WTC11 (cell line): ENCODE data around the gene SOWAHB. TPM values are rescaled to one million over a fixed set of nuclear protein-coding genes. Genes with fewer than 3 reads are reported as not detected.

Source experiments
- ATAC-seq: fragments of 200-7000 bp; cut with Tn5 transposase; 2 replicates; pipeline ENCODE4 v1.10.0; 2021; ENCODE audit warnings: mild to moderate bottlenecking, moderate library complexity
- CTCF ChIA-PET: fragments of 300-600 bp; sonication (Branson Sonifier 250); formaldehyde crosslinking; loops from one replicate; lab custom pipeline; 2021; ENCODE audit warnings: antibody characterized with exemption; lab: Charles Lee
- POLR2A ChIA-PET: fragments of 350-600 bp; sonication (Branson Sonifier 250); formaldehyde crosslinking; loops from one replicate; lab custom pipeline; 2021; ENCODE audit warnings: antibody characterized with exemption; lab: Charles Lee
- DNase-seq: peaks from one replicate; pipeline ENCODE4 v3.0.0; 2021; ENCODE audit warnings: low spot score
- H3K27ac Mint-ChIP-seq: 2 replicates; pipeline ENCODE4 v1.8.0; 2021; ENCODE audit warnings: mixed read lengths
- H3K27me3 Mint-ChIP-seq: 2 replicates; pipeline ENCODE4 v1.8.0; 2021; ENCODE audit warnings: low read depth, mild to moderate bottlenecking, moderate library complexity, mixed read lengths
- H3K36me3 Mint-ChIP-seq: 2 replicates; pipeline ENCODE4 v1.8.0; 2021; ENCODE audit warnings: mixed read lengths
- H3K4me1 Mint-ChIP-seq: 2 replicates; pipeline ENCODE4 v1.8.0; 2022; ENCODE audit warnings: mixed read lengths
- H3K4me3 Mint-ChIP-seq: 2 replicates; pipeline ENCODE4 v1.8.0; 2021; ENCODE audit warnings: mild to moderate bottlenecking, moderate library complexity, mixed read lengths
- H3K9me3 Mint-ChIP-seq: 2 replicates; pipeline ENCODE4 v1.8.0; 2021; ENCODE audit warnings: mixed read lengths
- ARID4B ChIP-seq: sonication (generic); formaldehyde crosslinking; IDR thresholded peaks from 2 replicates; pipeline ENCODE4 v1.8.0; 2023; ENCODE audit warnings: missing genetic modification reagents, mild to moderate bottlenecking, borderline replicate concordance
- CTCF ChIP-seq: fragments of 200-600 bp; IDR thresholded peaks from 2 replicates; pipeline ENCODE4 v1.8.0; 2022; ENCODE audit warnings: antibody characterized with exemption
- E2F4 ChIP-seq: sonication (generic); formaldehyde crosslinking; IDR thresholded peaks from 2 replicates; pipeline ENCODE4 v1.8.1; 2022; ENCODE audit warnings: low read depth, mild to moderate bottlenecking, moderate library complexity, missing genetic modification reagents, borderline replicate concordance
- EMX1 ChIP-seq: fragments of 250-450 bp; sonication (Bioruptor Pico); IDR thresholded peaks from 2 replicates; pipeline ENCODE4 v1.8.0; 2021; ENCODE audit warnings: mild to moderate bottlenecking
- GABPB1 ChIP-seq: sonication (generic); formaldehyde crosslinking; IDR thresholded peaks from 2 replicates; pipeline ENCODE4 v1.8.1; 2023; ENCODE audit warnings: mild to moderate bottlenecking, missing genetic modification reagents
- IRF1 ChIP-seq: sonication (generic); formaldehyde crosslinking; IDR thresholded peaks from 2 replicates; pipeline ENCODE4 v1.8.0; 2023; ENCODE audit warnings: missing genetic modification reagents
- KAT7 ChIP-seq: sonication (generic); formaldehyde crosslinking; IDR thresholded peaks from 2 replicates; pipeline ENCODE4 v1.8.1; 2023; ENCODE audit warnings: missing genetic modification reagents, mild to moderate bottlenecking, borderline replicate concordance
- PRDM15 ChIP-seq: sonication (generic); formaldehyde crosslinking; IDR thresholded peaks from 2 replicates; pipeline ENCODE4 v1.8.0; 2022; ENCODE audit warnings: missing genetic modification reagents
- TEAD4 ChIP-seq: sonication (generic); formaldehyde crosslinking; IDR thresholded peaks from 2 replicates; pipeline ENCODE4 v1.8.0; 2022; ENCODE audit warnings: mild to moderate bottlenecking, missing genetic modification reagents
- ZBTB21 ChIP-seq: sonication (generic); formaldehyde crosslinking; IDR thresholded peaks from 2 replicates; pipeline ENCODE4 v1.8.1; 2023; ENCODE audit warnings: mild to moderate bottlenecking, missing genetic modification reagents, borderline replicate concordance
- ZMAT4 ChIP-seq: fragments of 250-450 bp; sonication (Bioruptor Pico); IDR thresholded peaks from 2 replicates; pipeline ENCODE4 v1.9.0; 2021; ENCODE audit warnings: mild to moderate bottlenecking
- ZNF317 ChIP-seq: sonication (generic); formaldehyde crosslinking; IDR thresholded peaks from 2 replicates; pipeline ENCODE4 v1.8.1; 2023; ENCODE audit warnings: low read depth, mild to moderate bottlenecking, moderate library complexity, missing genetic modification reagents, borderline replicate concordance
- total RNA-seq: library from RNA; stranded (reverse); gene quantifications from 3 replicates; pipeline ENCODE4 v1.2.3, GENCODE V29; 2021

Gene SOWAHB
- total RNA-seq, 1 experiment from 2014 or later: 1.5 TPM

- TF ChIP-seq ARID4B (CRISPR knock-in tag): no peak
Observed at GRCh38 chr4:76902233-76902890, 4.4 kb upstream of the SOWAHB start (continued).

GRCh38 chr4:76898949-76899645 lies 1.2 kb upstream of the SOWAHB start:
- Mint-ChIP-seq H3K4me1 (peaks cover 10% of the 10 kb centered on the region), H3K36me3 (no peaks in the 10 kb centered on the region)
- no peak for ATAC-seq
- no peak for TF ChIP-seq KAT7 (CRISPR knock-in tag)
- no peak for TF ChIP-seq TEAD4 (CRISPR knock-in tag)
- TF ChIP-seq ZBTB21: no peak
- no peak for TF ChIP-seq ZMAT4
- TF ChIP-seq PRDM15 (CRISPR knock-in tag): no peak
- TF ChIP-seq E2F4 (CRISPR knock-in tag): no peak
- TF ChIP-seq CTCF: no peak
- no peak for TF ChIP-seq EMX1
- no peak for TF ChIP-seq ZNF317 (CRISPR knock-in tag)
- TF ChIP-seq GABPB1 (CRISPR knock-in tag): no peak
- TF ChIP-seq IRF1 (CRISPR knock-in tag): no peak
- TF ChIP-seq, all 79 proteins: peak for 0
- Mint-ChIP-seq H3K27ac (no peak overlapping the region), H3K27me3 (peaks cover 58% of the 10 kb centered on the region), H3K4me3 (peak overlapping the region; percentile 75), H3K9me3 (no peaks in the 10 kb centered on the region)
- CTCF ChIA-PET: interaction anchor here (0.6 to 0.8 kb wide), 2 partner anchors 57 to 87 kb away, joined by 3 to 4 read pairs; no protein-coding TSS in a partner anchor
- POLR2A ChIA-PET: no interaction called here
- DNase-seq: no peak
